IMR-90 (cell line): ENCODE measurements around the gene NEAT1. TPM values are rescaled to one million over a fixed set of nuclear protein-coding genes. Genes with fewer than 3 reads are reported as not detected.

Experiments used
- ATAC-seq: fragments of 200-7000 bp; cut with Tn5 transposase; 2 replicates; pipeline ENCODE4 v1.9.1; 2020; ENCODE audit warnings: low read depth, mild to moderate bottlenecking, moderate library complexity
- BruUV-seq: library from RNA; stranded (reverse); fragments of 400-500 nt; replicated peaks from 2 replicates; lab custom pipeline; 2021; lab: Mats Ljungman, UMichigan
- CTCF ChIA-PET: fragments of 300-600 bp; formaldehyde crosslinking; extraction: SDS; loops from one replicate; lab custom pipeline; 2021; ENCODE audit warnings: antibody characterized with exemption; lab: Yijun Ruan, JAX
- POLR2A ChIA-PET: fragments of 300-600 bp; sonication (Branson Sonifier 250); formaldehyde crosslinking; loops from one replicate; lab custom pipeline; 2022; ENCODE audit warnings: antibody characterized with exemption; ENCODE audit not compliant: unreplicated experiment; lab: Charles Lee
- DNase-seq: peaks from one replicate; pipeline ENCODE4 v3.0.0; 2013
- H2AFZ ChIP-seq: replicated peaks from 2 replicates; pipeline ENCODE3; 2013; ENCODE audit warnings: low read length, mild to moderate bottlenecking; ENCODE audit not compliant: poor library complexity
- H2AK5ac ChIP-seq: 2 replicates; pipeline ENCODE4 v1.6.1; 2013; ENCODE audit warnings: low read depth, low read length, inconsistent platforms
- H2AK9ac ChIP-seq: replicated peaks from 2 replicates; pipeline ENCODE3; 2013; ENCODE audit warnings: mild to moderate bottlenecking, low read depth, low read length, moderate library complexity; ENCODE audit not compliant: poor library complexity
- H2BK120ac ChIP-seq: 2 replicates; pipeline ENCODE4 v1.6.1; 2013; ENCODE audit warnings: low read depth, low read length, inconsistent platforms
- H2BK15ac ChIP-seq: 3 replicates; pipeline ENCODE4 v1.6.1; 2013; ENCODE audit warnings: low read depth, low read length, inconsistent platforms
- H2BK20ac ChIP-seq: 2 replicates; pipeline ENCODE4 v1.6.1; 2013; ENCODE audit warnings: low read depth, mild to moderate bottlenecking, inconsistent platforms, low read length, moderate library complexity
- H2BK5ac ChIP-seq: 2 replicates; pipeline ENCODE4 v1.6.1; 2013; ENCODE audit warnings: mild to moderate bottlenecking, low read depth, low read length, inconsistent platforms; ENCODE audit not compliant: poor library complexity, severe bottlenecking
- H3K14ac ChIP-seq: replicated peaks from 2 replicates; pipeline ENCODE4 v1.6.1; 2013; ENCODE audit warnings: low read depth, low read length, inconsistent platforms
- H3K18ac ChIP-seq: 2 replicates; pipeline ENCODE4 v1.6.1; 2013; ENCODE audit warnings: low read depth, low read length, control low read depth
- H3K23ac ChIP-seq: 2 replicates; pipeline ENCODE4 v1.6.1; 2013; ENCODE audit warnings: low read depth, low read length, inconsistent platforms
- H3K27ac ChIP-seq: 2 replicates; pipeline ENCODE4 v1.5.1; 2013; ENCODE audit warnings: mild to moderate bottlenecking, control low read depth, low read length; ENCODE audit not compliant: insufficient read depth
- H3K27me3 ChIP-seq: 2 replicates; pipeline ENCODE4 v1.6.1; 2013; ENCODE audit warnings: low read length; ENCODE audit not compliant: control insufficient read depth, insufficient read depth
- H3K36me3 ChIP-seq: 2 replicates; pipeline ENCODE4 v1.6.1; 2013; ENCODE audit warnings: low read length, mixed read lengths; ENCODE audit not compliant: control insufficient read depth, insufficient read depth
- H3K4ac ChIP-seq: 2 replicates; pipeline ENCODE4 v1.6.1; 2013; ENCODE audit warnings: low read depth, low read length, inconsistent platforms
- H3K4me1 ChIP-seq: 2 replicates; pipeline ENCODE4 v1.6.1; 2013; ENCODE audit warnings: low read length, mixed read lengths; ENCODE audit not compliant: control insufficient read depth, insufficient read depth
- H3K4me2 ChIP-seq: 2 replicates; pipeline ENCODE4 v1.6.1; 2013; ENCODE audit warnings: low read depth, mild to moderate bottlenecking, control low read depth, low read length, moderate library complexity
- H3K4me3 ChIP-seq: 2 replicates; pipeline ENCODE4 v1.5.1; 2013; ENCODE audit warnings: low read depth, mild to moderate bottlenecking, control low read depth, low read length, moderate library complexity; ENCODE audit not compliant: insufficient read depth
- H3K56ac ChIP-seq: 2 replicates; pipeline ENCODE4 v1.6.1; 2013; ENCODE audit warnings: low read length, inconsistent platforms; ENCODE audit not compliant: insufficient read depth; ENCODE audit errors: extremely low read depth
- H3K79me1 ChIP-seq, 2 experiments: 2 replicates each; pipeline ENCODE4 v1.6.1; 2013; ENCODE audit warnings: low read length in 2 of 2, inconsistent platforms in 1 of 2, low read depth in 1 of 2
- H3K9ac ChIP-seq: 2 replicates; pipeline ENCODE4 v1.6.1; 2013; ENCODE audit warnings: low read depth, low read length, control low read depth
- H3K9me1 ChIP-seq: 2 replicates; pipeline ENCODE4 v1.6.1; 2013; ENCODE audit warnings: low read length, inconsistent platforms; ENCODE audit not compliant: insufficient read depth
- H3K9me3 ChIP-seq: 2 replicates; pipeline ENCODE4 v1.6.1; 2013; ENCODE audit warnings: low read length; ENCODE audit not compliant: control insufficient read depth, insufficient read depth
- H4K20me1 ChIP-seq: 2 replicates; pipeline ENCODE4 v1.6.1; 2013; ENCODE audit warnings: low read length, inconsistent platforms; ENCODE audit not compliant: insufficient read depth
- H4K5ac ChIP-seq: 2 replicates; pipeline ENCODE4 v1.6.1; 2013; ENCODE audit warnings: mild to moderate bottlenecking, low read depth, low read length, control low read depth
- H4K8ac ChIP-seq, 2 experiments: 2 replicates each; pipeline ENCODE4 v1.6.1; 2013; ENCODE audit warnings: low read depth in 2 of 2, low read length in 2 of 2, control low read depth in 1 of 2, inconsistent platforms in 1 of 2
- H4K91ac ChIP-seq: 2 replicates; pipeline ENCODE4 v1.6.1; 2013; ENCODE audit warnings: low read depth, low read length, inconsistent platforms; ENCODE audit not compliant: insufficient read depth
- CEBPB ChIP-seq: IDR thresholded peaks from 2 replicates; pipeline ENCODE4 v1.6.1; 2012; ENCODE audit warnings: low read depth, low read length, improper control_type of control experiment
- CHD1 ChIP-seq: IDR thresholded peaks from 2 replicates; pipeline ENCODE4 v1.6.1; 2012; ENCODE audit warnings: low read depth, low read length, improper control_type of control experiment
- MAZ ChIP-seq: IDR thresholded peaks from 2 replicates; pipeline ENCODE4 v1.6.1; 2012; ENCODE audit warnings: low read depth, mild to moderate bottlenecking, low read length, improper control_type of control experiment, moderate library complexity, borderline replicate concordance
- POLR2A ChIP-seq: IDR thresholded peaks from 2 replicates; pipeline ENCODE4 v1.6.1; 2012; ENCODE audit warnings: mild to moderate bottlenecking, low read depth, low read length
- RCOR1 ChIP-seq: IDR thresholded peaks from 2 replicates; pipeline ENCODE4 v1.6.1; 2012; ENCODE audit warnings: mild to moderate bottlenecking, low read length, improper control_type of control experiment; ENCODE audit not compliant: insufficient replicate concordance
- WGBS, 2 experiments: methylation state at CpG; one replicate each; pipeline versions ENCODE4 v1.1.5 to v1.1.7; 2013; ENCODE audit warnings: missing lambda C conversion rate in 2 of 2; ENCODE audit not compliant: insufficient read length in 1 of 2; ENCODE audit errors: extremely low coverage in 2 of 2; 5-methylcytosine and 5-hydroxymethylcytosine counted together
- dilution Hi-C: fragments of 300-500 bp; cut with HindIII; formaldehyde crosslinking; loops from one replicate; pipeline ENCODE4 v1.14.3; 2018; ENCODE audit warnings: low sequenced_read_pairs; ENCODE audit not compliant: unreplicated experiment
- in situ Hi-C: fragments of 300-500 bp; cut with MboI; formaldehyde crosslinking; loops from 3 replicates; pipeline ENCODE4 v1.14.3; 2019; ENCODE audit warnings: low sequenced_read_pairs, inconsistent platforms, mixed read lengths
- intact Hi-C: fragments of 100-400 bp; cut with micrococcal nuclease; formaldehyde crosslinking; loops from 2 replicates; pipeline ENCODE4 v1.10.0; 2022
- polyA plus RNA-seq, 3 experiments: library from polyadenylated mRNA; depleted of rRNA; stranded (reverse); fragments of >200 nt; gene quantifications; 2 replicates each; pipeline ENCODE4 v1.2.3, GENCODE V29; 2012; ENCODE audit warnings: low replicate concordance in 1 of 3
- total RNA-seq: library from RNA; depleted of rRNA; stranded (reverse); fragments of >200 nt; gene quantifications from 2 replicates; pipeline ENCODE4 v1.2.3, GENCODE V29; 2012
- TF ChIP-seq, protein P1 (sequence below): fragments of 150-350 bp; IDR thresholded peaks from 2 replicates; pipeline ENCODE4 v1.6.1; 2017; ENCODE audit warnings: mild to moderate bottlenecking, antibody characterized with exemption, low read length, low read depth
- TF ChIP-seq, protein P2 (sequence below): conservative IDR thresholded peaks from 2 replicates; pipeline ENCODE4 v1.5.1; 2012; ENCODE audit warnings: mild to moderate bottlenecking, low read depth, low read length, improper control_type of control experiment

The NEAT1 gene
- total and polyA plus RNA-seq, 2 of the 4 experiments (the other 2 are of a cell fraction): 30.1 to 114 TPM

- TF ChIP-seq CEBPB: no peak
Measured at GRCh38 chr11:65454311-65454695, 31.7 kb downstream of the NEAT1 start (continued).

DNA sequence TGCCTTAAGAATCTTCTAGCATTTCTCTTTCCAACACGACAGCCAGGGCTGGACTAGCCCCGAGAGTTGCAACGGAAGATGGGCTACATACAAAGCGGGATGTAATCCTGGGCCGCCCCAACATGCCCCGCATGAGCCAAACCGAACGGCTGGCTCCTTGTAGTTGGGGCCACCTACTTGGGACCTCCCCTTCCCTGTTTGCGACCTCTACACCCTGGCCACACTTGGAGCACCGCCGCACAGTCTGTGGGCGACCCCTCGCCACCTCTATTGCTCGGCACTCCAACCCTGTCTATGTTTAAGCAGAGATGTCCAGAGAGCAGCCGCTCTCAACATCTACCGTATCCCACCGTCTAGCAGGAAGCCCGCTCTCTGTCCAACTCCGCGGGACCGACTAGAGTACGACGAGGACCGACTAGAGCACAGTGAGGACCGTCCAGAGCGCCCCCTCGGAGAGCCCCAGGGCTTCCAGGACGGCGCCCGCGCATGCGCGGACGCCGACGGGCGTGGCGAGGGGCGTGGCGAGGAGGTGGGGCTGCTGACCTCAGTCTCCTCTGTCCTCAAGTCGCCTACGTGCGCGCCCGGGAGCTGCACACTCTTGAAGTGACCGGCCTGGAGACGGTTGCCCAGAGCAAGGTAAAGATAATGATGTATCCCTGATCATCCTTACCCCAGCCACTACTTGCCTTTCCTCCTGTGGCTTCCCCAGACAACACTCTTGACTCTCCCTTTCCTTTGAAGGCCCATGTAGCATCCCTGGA is 32.3 kb downstream of the NEAT1 start:
- ChIA-PET CTCF (no interaction called here), POLR2A (interaction anchor here (0.5 to 1.0 kb wide), 5 partner anchors 34 to 61 kb away, joined by 3 to 9 read pairs (median 3); partner anchors contain the start of gene MALAT1)
- peak overlapping the region; percentile 78 for H4K5ac ChIP-seq
- H2AFZ ChIP-seq: peak overlapping the region; percentile 92
- peak overlapping the region; percentile 61 for H3K4me3 ChIP-seq
- peak overlapping the region; percentile 97 for H3K23ac ChIP-seq
- H2BK20ac ChIP-seq: peak overlapping the region; percentile 71
- peak overlapping the region; percentile 83 for H3K27ac ChIP-seq
- peak overlapping the region; percentile 85 for H2BK5ac ChIP-seq
- peak overlapping the region; percentile 32 to 93 for H4K8ac ChIP-seq
- no peaks in the 10 kb centered on the region for H3K9me3 ChIP-seq
- H3K27me3 ChIP-seq: no peaks in the 10 kb centered on the region
- peak overlapping the region; percentile 80 for H3K18ac ChIP-seq
- BruUV-seq: TSS peak; percentile 96
- peaks cover 11% of the 10 kb centered on the region for H4K20me1 ChIP-seq
- H2AK9ac ChIP-seq: peak overlapping the region; percentile 95
- H3K36me3 ChIP-seq: no peaks in the 10 kb centered on the region
- H3K79me1 ChIP-seq: peaks cover 5 to 43% of the 10 kb centered on the region in 2 experiments; a peak in 3 of 4 replicates
- H3K4ac ChIP-seq: peak overlapping the region; percentile 96
- H2BK120ac ChIP-seq: peak overlapping the region; percentile 86
- peak overlapping the region; percentile 77 for H4K91ac ChIP-seq
- ATAC-seq (peak; percentile 94), DNase-seq (peak; percentile 74)
- TF ChIP-seq POLR2A (peak; percentile 86), RCOR1 (no peak), CHD1 (no peak), MAZ (peak; percentile 9; the same call in 1 of the 2 replicates)
- TF ChIP-seq, protein P1, sequence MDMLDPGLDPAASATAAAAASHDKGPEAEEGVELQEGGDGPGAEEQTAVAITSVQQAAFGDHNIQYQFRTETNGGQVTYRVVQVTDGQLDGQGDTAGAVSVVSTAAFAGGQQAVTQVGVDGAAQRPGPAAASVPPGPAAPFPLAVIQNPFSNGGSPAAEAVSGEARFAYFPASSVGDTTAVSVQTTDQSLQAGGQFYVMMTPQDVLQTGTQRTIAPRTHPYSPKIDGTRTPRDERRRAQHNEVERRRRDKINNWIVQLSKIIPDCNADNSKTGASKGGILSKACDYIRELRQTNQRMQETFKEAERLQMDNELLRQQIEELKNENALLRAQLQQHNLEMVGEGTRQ: peak; percentile 33
- TF ChIP-seq, protein P2, sequence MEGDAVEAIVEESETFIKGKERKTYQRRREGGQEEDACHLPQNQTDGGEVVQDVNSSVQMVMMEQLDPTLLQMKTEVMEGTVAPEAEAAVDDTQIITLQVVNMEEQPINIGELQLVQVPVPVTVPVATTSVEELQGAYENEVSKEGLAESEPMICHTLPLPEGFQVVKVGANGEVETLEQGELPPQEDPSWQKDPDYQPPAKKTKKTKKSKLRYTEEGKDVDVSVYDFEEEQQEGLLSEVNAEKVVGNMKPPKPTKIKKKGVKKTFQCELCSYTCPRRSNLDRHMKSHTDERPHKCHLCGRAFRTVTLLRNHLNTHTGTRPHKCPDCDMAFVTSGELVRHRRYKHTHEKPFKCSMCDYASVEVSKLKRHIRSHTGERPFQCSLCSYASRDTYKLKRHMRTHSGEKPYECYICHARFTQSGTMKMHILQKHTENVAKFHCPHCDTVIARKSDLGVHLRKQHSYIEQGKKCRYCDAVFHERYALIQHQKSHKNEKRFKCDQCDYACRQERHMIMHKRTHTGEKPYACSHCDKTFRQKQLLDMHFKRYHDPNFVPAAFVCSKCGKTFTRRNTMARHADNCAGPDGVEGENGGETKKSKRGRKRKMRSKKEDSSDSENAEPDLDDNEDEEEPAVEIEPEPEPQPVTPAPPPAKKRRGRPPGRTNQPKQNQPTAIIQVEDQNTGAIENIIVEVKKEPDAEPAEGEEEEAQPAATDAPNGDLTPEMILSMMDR: peak; percentile 14; the same call in 1 of the 2 replicates
- peak overlapping the region; percentile 97 for H3K4me2 ChIP-seq
- peak overlapping the region; percentile 72 for H3K56ac ChIP-seq
- peak overlapping the region; percentile 96 for H3K14ac ChIP-seq
- dilution Hi-C loops: no loop called here
- peak overlapping the region; percentile 61; the same call in 2 of the 3 replicates for H2BK15ac ChIP-seq
- 16% methylated on average over 8 of the region's 47 CpGs; no CpG with 5 or more reads in 1 of the 2 experiments for WGBS, 2 experiments
- H2AK5ac ChIP-seq: peak overlapping the region; percentile 88
- in situ Hi-C loops: no loop called here
- intact Hi-C loops: loop anchor here (2.0 kb wide), 1 partner anchor 54 kb away; no protein-coding TSS in a partner anchor
- H3K9me1 ChIP-seq: peaks cover 6% of the 10 kb centered on the region; the same call in 1 of the 2 replicates
- peak overlapping the region; percentile 81 for H3K9ac ChIP-seq
- peaks cover 10% of the 10 kb centered on the region; the same call in 1 of the 2 replicates for H3K4me1 ChIP-seq
